NCI-H2107 treated with DMSO at 0.1 percent for 48 hours (cell line): ENCODE measurements around the gene FBXO24.

Experiments
- DNase-seq: peaks from one replicate; lab custom pipeline; 2025; ENCODE audit not compliant: unreplicated experiment; lab: John Stamatoyannopoulos, UW

The FBXO24 gene

GRCh38 chr7:100614308-100614861 is 28.3 kb downstream of the FBXO24 start:
- DNase-seq: no peak

- DNase-seq: no peak
Observed at GRCh38 chr7:100620239-100620638, 34.1 kb downstream of the FBXO24 start.

- no peak for DNase-seq
Observed at GRCh38 chr7:100620804-100621203, 34.7 kb downstream of the FBXO24 start.

GRCh38 chr7:100621554-100621953 is 35.4 kb downstream of the FBXO24 start:
- DNase-seq: no peak

- DNase-seq: no peak
Observed at GRCh38 chr7:100623951-100624824, 38.1 kb downstream of the FBXO24 start.

- DNase-seq: no peak
Observed at GRCh38 chr7:100626055-100626454, 39.9 kb downstream of the FBXO24 start.

GRCh38 chr7:100626530-100627237 is 40.6 kb downstream of the FBXO24 start:
- DNase-seq: peak; percentile 46

GRCh38 chr7:100627238-100627549 is 41.1 kb downstream of the FBXO24 start:
- no peak for DNase-seq

GRCh38 chr7:100629117-100629716 is 43.1 kb downstream of the FBXO24 start:
- no peak for DNase-seq

GRCh38 chr7:100630066-100630465 is 43.9 kb downstream of the FBXO24 start:
- no peak for DNase-seq

- DNase-seq: no peak
Observed at GRCh38 chr7:100632951-100633717, 47.0 kb downstream of the FBXO24 start.

GRCh38 chr7:100639995-100640516 is 53.9 kb downstream of the FBXO24 start:
- no peak for DNase-seq

- no peak for DNase-seq
Observed at GRCh38 chr7:100640517-100641440, 54.7 kb downstream of the FBXO24 start.

GRCh38 chr7:100641463-100641859 is 55.3 kb downstream of the FBXO24 start, which contains the start of gene TFR2:
Gene TFR2 (minus strand): TSS chr7:100641552. CDS start chr7:100641509, 43 bp downstream.
- no peak for DNase-seq

GRCh38 chr7:100641860-100642533 is 55.9 kb downstream of the FBXO24 start:
- DNase-seq: no peak

GRCh38 chr7:100642534-100642907 is 56.4 kb downstream of the FBXO24 start:
- peak; percentile 19 for DNase-seq

- DNase-seq: no peak
Observed at GRCh38 chr7:100649826-100650565, 63.9 kb downstream of the FBXO24 start.
